Mammary epithelial cell (primary cell): ENCODE results near the gene COX6B2.

Experiments
- EZH2 ChIP-seq: IDR thresholded peaks from 2 replicates; pipeline ENCODE4 v1.6.1; 2012; ENCODE audit warnings: low read length, inconsistent platforms, borderline replicate concordance
- TF ChIP-seq, protein P1 (sequence below), 2 donors: IDR thresholded peaks in 1 of 2; conservative IDR thresholded peaks in 1 of 2; 2 replicates each; pipeline ENCODE4 v1.5.1; 2011 to 2012; ENCODE audit warnings: inconsistent platforms in 2 of 2, low read length in 2 of 2, mild to moderate bottlenecking in 2 of 2, control low read depth in 1 of 2, low read depth in 1 of 2; ENCODE audit not compliant: insufficient read depth in 1 of 2; ENCODE audit errors: extremely low read depth in 1 of 2

DNA sequence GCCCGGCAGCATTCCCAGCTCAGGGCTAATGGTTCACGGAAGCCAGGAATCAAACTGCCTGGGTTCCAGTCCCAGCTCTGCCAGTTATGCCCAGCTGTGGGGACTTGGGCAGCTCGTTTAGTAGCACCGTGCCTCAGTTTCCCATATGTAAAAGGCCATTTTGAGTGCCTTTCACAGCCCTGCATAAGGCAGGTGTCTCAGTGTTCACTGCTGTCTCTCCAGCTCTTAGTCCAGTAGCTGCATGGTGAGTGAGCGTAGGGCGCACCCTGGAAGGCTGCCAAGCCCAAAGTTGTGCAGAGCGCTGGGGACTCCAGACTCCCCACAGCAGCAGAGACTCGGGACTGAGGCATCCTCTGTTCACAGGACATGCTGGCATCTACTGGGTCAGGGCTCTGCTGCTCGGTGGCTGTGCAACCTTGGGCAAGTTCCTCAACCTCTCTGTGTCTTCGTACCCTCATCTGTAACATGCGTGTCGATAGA, 36.7 kb upstream of the COX6B2 start:
- TF ChIP-seq, protein P1, sequence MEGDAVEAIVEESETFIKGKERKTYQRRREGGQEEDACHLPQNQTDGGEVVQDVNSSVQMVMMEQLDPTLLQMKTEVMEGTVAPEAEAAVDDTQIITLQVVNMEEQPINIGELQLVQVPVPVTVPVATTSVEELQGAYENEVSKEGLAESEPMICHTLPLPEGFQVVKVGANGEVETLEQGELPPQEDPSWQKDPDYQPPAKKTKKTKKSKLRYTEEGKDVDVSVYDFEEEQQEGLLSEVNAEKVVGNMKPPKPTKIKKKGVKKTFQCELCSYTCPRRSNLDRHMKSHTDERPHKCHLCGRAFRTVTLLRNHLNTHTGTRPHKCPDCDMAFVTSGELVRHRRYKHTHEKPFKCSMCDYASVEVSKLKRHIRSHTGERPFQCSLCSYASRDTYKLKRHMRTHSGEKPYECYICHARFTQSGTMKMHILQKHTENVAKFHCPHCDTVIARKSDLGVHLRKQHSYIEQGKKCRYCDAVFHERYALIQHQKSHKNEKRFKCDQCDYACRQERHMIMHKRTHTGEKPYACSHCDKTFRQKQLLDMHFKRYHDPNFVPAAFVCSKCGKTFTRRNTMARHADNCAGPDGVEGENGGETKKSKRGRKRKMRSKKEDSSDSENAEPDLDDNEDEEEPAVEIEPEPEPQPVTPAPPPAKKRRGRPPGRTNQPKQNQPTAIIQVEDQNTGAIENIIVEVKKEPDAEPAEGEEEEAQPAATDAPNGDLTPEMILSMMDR (conservative IDR thresholded peaks at IDR 0.05 in 1 of 2, IDR thresholded peaks at IDR 0.05 in 1 of 2; ENCODE audit: extremely low read depth in 1 of 2, insufficient read depth in 1 of 2, low read depth in 1 of 2, low read length in 2 of 2) = no peak
- TF ChIP-seq EZH2 = no peak
